Testis (tissue), 2 donors: ENCODE measurements around the gene IWS1.

Source experiments
- CTCF ChIP-seq, 3 experiments: fragments of 450-650 bp in 2 of 3; fragments of 200-600 bp in 1 of 3; sonication (generic) in 1 of 3; IDR thresholded peaks; one replicate each; pipeline ENCODE4 v1.5.1; 2016 to 2019; ENCODE audit warnings: antibody characterized with exemption in 3 of 3, mild to moderate bottlenecking in 2 of 3, moderate library complexity in 1 of 3
- POLR2A ChIP-seq: fragments of 450-650 bp; IDR thresholded peaks from one replicate; pipeline ENCODE4 v1.6.1; 2017; ENCODE audit warnings: antibody characterized with exemption, mild to moderate bottlenecking, moderate library complexity

GRCh38 chr2:127498386-127498785 is 27.9 kb downstream of the IWS1 start:
- TF ChIP-seq POLR2A (no peak), CTCF (IDR thresholded peaks at IDR 0.05) (no peak)
